Neural cell (in vitro differentiated cells): ENCODE measurements around the gene ACAD9.

Experiments used
- CTCF ChIP-seq: fragments of 450-650 bp; IDR thresholded peaks from 2 replicates; pipeline ENCODE4 v1.5.1; 2014; ENCODE audit warnings: antibody characterized with exemption, mild to moderate bottlenecking, moderate library complexity; ENCODE audit not compliant: poor library complexity, severe bottlenecking
- EP300 ChIP-seq: fragments of 450-650 bp; conservative IDR thresholded peaks from 2 replicates; pipeline ENCODE4 v1.6.1; 2014; ENCODE audit warnings: antibody characterized with exemption, mild to moderate bottlenecking, moderate library complexity; ENCODE audit not compliant: poor library complexity, severe bottlenecking
- EZH2 ChIP-seq: fragments of 200-600, 300-800 bp; shearing (Covaris generic), sonication (generic); IDR thresholded peaks from 2 replicates; pipeline ENCODE4 v1.6.1; 2014; ENCODE audit warnings: antibody characterized with exemption, low read length, borderline replicate concordance, mild to moderate bottlenecking; ENCODE audit not compliant: insufficient read depth, poor library complexity, severe bottlenecking
- REST ChIP-seq: IDR thresholded peaks from 2 replicates; pipeline ENCODE4 v1.6.1; 2012; ENCODE audit warnings: borderline replicate concordance

DNA sequence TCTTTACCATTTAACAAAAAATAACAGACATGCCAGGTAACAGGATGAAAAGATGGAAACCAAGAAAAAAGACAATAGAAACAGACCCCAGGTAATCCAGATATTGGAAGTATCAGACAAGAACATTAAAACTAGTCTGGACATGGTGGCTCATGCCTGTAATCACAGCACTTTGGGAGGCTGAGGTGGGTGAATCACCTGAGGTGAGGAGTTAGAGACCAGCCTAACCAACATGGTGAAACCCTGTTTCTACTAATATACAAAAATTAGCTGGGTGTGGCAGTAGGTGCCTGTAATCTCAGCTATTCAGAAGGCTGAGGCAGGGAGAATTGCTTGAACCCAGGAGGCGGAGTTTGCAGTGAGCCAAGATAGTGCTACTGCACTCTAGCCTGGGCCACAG lies 40.6 kb downstream of the ACAD9 start:
- TF ChIP-seq EZH2 (no peak), CTCF (no peak), EP300 (no peak), REST (no peak)
